H1 (cell line): ENCODE data around the gene CCDC117. TPM values are rescaled to one million over a fixed set of nuclear protein-coding genes. Genes with fewer than 3 reads are reported as not detected.

Experiments
- BCL11A ChIP-seq, 2 experiments: IDR thresholded peaks; one replicate each; pipeline ENCODE4 v1.6.1; 2011; ENCODE audit warnings: low read depth in 2 of 2, low read length in 2 of 2, mild to moderate bottlenecking in 2 of 2
- CBX8 ChIP-seq: fragments of 300-800, 300-1000 bp; sonication (generic); IDR thresholded peaks from 2 replicates; pipeline ENCODE4 v1.7.1; 2016; ENCODE audit warnings: low read depth, low read length, borderline replicate concordance
- KDM5A ChIP-seq: fragments of 200-600 bp; IDR thresholded peaks from 2 replicates; pipeline ENCODE4 v1.7.1; 2012; ENCODE audit warnings: mild to moderate bottlenecking, low read length, inconsistent platforms, mixed read lengths
- POLR2AphosphoS5 ChIP-seq: IDR thresholded peaks from 2 replicates; pipeline ENCODE4 v1.6.1; 2011; ENCODE audit warnings: low read depth, low read length
- SP2 ChIP-seq: IDR thresholded peaks from 2 replicates; pipeline ENCODE4 v1.6.1; 2012; ENCODE audit warnings: mild to moderate bottlenecking, low read length, inconsistent platforms
- SUZ12 ChIP-seq: fragments of 200-600 bp; sonication (generic); IDR thresholded peaks from 2 replicates; pipeline ENCODE4 v1.6.1; 2012; ENCODE audit warnings: mild to moderate bottlenecking, inconsistent platforms, low read length, moderate library complexity, mixed read lengths
- YY1 ChIP-seq: IDR thresholded peaks from 2 replicates; pipeline ENCODE4 v1.6.1; 2011; ENCODE audit warnings: low read depth, mild to moderate bottlenecking, low read length
- polyA plus RNA-seq, 7 experiments: library from polyadenylated mRNA; depleted of rRNA in 3 of 7; stranded (reverse) in 5 of 7; unstranded in 2 of 7; fragments of >200 nt in 5 of 7; fragments of 200-250 nt in 2 of 7; gene quantifications; 1 replicate in 5 of 7; 2 replicates in 1 of 7; 4 replicates in 1 of 7; pipeline versions ENCODE4 v1.2.1 to v1.2.3, GENCODE V29; 2011 to 2013; ENCODE audit warnings: missing spikeins in 2 of 7, mixed read lengths in 2 of 7
- total RNA-seq: library from RNA; stranded (reverse); fragmentation: NEBNext Ultra II Directional; extraction: Animal tissue kit (Norgen Biotek cat#: 25700); gene quantifications from 2 replicates; pipeline ENCODE4 v1.2.1, GENCODE V29; 2021

The CCDC117 gene
- total and polyA plus RNA-seq, 2 of the 8 experiments (the other 6 are each of a cell fraction or from before 2014, with no cell fraction given): 9.1 to 43.1 TPM

- TF ChIP-seq POLR2AphosphoS5: peak; percentile 71; the same call in 1 of the 2 replicates
- TF ChIP-seq SP2: peak; percentile 34; the same call in 1 of the 2 replicates
- TF ChIP-seq CBX8: no peak
- no peak for TF ChIP-seq YY1
- no peak for TF ChIP-seq SUZ12
- TF ChIP-seq BCL11A (IDR thresholded peaks at IDR 0.05; ENCODE audit: low read depth in 2 of 2, low read length in 2 of 2): no peak
- no peak for TF ChIP-seq KDM5A
Observed at GRCh38 chr22:28741785-28742561, 30.5 kb upstream of the CCDC117 start, which contains the start of the genes CHEK2 and HSCB (continued).
